HEK293T (cell line): Measurements from ENCODE around the gene MDFI.

Source experiments
- CTCF ChIA-PET: fragments of 350-600 bp; formaldehyde crosslinking; extraction: SDS; loops from one replicate; lab custom pipeline; 2021; ENCODE audit warnings: antibody characterized with exemption, inconsistent platforms; lab: Yijun Ruan, JAX
- POLR2A ChIA-PET: fragments of 350-600 bp; formaldehyde crosslinking; extraction: SDS; loops from one replicate; lab custom pipeline; 2020; ENCODE audit warnings: antibody characterized with exemption, inconsistent platforms; lab: Yijun Ruan, JAX
- DNase-seq: peaks from one replicate; pipeline ENCODE4 v3.0.0; 2012; ENCODE audit warnings: mixed read lengths; ENCODE audit errors: extremely low spot score
- ARNT ChIP-seq: fragments of 450-650 bp; IDR thresholded peaks from 2 replicates; pipeline ENCODE4 v1.6.1; 2017; ENCODE audit warnings: mild to moderate bottlenecking
- BHLHE40 ChIP-seq: fragments of 450-650 bp; IDR thresholded peaks from 2 replicates; pipeline ENCODE4 v1.6.1; 2016; ENCODE audit warnings: mild to moderate bottlenecking, moderate library complexity, borderline replicate concordance
- CTBP1 ChIP-seq: fragments of 450-650 bp; IDR thresholded peaks from 2 replicates; pipeline ENCODE4 v1.6.1; 2016; ENCODE audit warnings: borderline replicate concordance
- ELF4 ChIP-seq: fragments of 450-650 bp; IDR thresholded peaks from 2 replicates; pipeline ENCODE4 v1.6.1; 2017; ENCODE audit warnings: antibody characterized with exemption
- FOXA1 ChIP-seq: fragments of 450-650 bp; IDR thresholded peaks from 2 replicates; pipeline ENCODE4 v1.6.1; 2016; ENCODE audit warnings: mild to moderate bottlenecking
- FOXK2 ChIP-seq: fragments of 450-650 bp; IDR thresholded peaks from 2 replicates; pipeline ENCODE4 v1.6.1; 2016; ENCODE audit warnings: mild to moderate bottlenecking
- FOXM1 ChIP-seq: fragments of 450-650 bp; IDR thresholded peaks from 2 replicates; pipeline ENCODE4 v1.6.1; 2017; ENCODE audit warnings: mild to moderate bottlenecking, borderline replicate concordance
- HDGF ChIP-seq: fragments of 450-650 bp; IDR thresholded peaks from 2 replicates; pipeline ENCODE4 v1.6.1; 2017; ENCODE audit warnings: antibody characterized with exemption, borderline replicate concordance
- L3MBTL2 ChIP-seq: fragments of 450-650 bp; conservative IDR thresholded peaks from 2 replicates; pipeline ENCODE4 v1.6.1; 2016; ENCODE audit warnings: mild to moderate bottlenecking
- LEF1 ChIP-seq: fragments of 450-650 bp; IDR thresholded peaks from 2 replicates; pipeline ENCODE4 v1.6.1; 2017; ENCODE audit warnings: mild to moderate bottlenecking, borderline replicate concordance
- NFRKB ChIP-seq: fragments of 450-650 bp; IDR thresholded peaks from 2 replicates; pipeline ENCODE4 v1.6.1; 2016; ENCODE audit warnings: mild to moderate bottlenecking, moderate library complexity
- SP1 ChIP-seq: fragments of 450-650 bp; IDR thresholded peaks from 2 replicates; pipeline ENCODE4 v1.6.1; 2017
- SUZ12 ChIP-seq: fragments of 450-650 bp; IDR thresholded peaks from 2 replicates; pipeline ENCODE4 v1.6.1; 2016; ENCODE audit warnings: mild to moderate bottlenecking
- TARDBP ChIP-seq: fragments of 450-650 bp; IDR thresholded peaks from 2 replicates; pipeline ENCODE4 v1.6.1; 2016
- ZNF384 ChIP-seq: fragments of 450-650 bp; IDR thresholded peaks from 2 replicates; pipeline ENCODE4 v1.6.1; 2016
- TF ChIP-seq, protein P1 (sequence below): fragments of 450-650 bp; IDR thresholded peaks from 2 replicates; pipeline ENCODE4 v1.6.1; 2016

MDFI gene

DNA sequence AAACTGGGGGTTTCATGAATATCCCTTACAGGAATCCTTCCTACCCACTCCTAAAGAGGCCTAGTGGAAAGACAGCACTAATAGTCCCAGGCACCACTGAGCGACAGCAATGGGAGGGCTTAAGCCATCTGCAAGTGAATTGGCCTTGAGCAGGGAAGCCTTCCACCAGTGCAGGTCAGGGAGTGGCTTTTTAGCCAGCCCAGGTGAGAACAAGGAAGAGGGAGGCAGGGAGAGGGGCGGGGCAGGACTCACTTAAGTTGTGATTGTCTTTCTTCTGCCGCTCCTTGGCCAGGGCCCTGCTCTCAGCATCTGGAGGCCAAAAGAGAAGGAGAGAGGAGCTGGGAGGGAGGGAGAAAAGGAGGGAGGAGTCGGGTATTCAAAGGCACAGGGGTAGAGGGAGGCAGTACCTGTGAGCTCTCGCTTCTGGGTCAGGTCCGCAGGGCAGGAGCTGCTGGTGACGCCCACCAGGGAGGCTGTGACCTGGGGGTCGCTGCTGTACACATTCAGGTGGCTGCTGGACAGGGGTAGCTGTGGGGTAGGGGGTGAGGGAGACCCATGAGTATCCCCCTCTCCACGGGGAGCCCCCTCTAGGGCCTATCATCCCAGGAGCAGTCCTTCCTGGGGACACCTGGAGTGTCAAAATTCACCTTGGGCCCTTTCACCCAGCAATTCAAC, 49.4 kb downstream of the MDFI start:
- DNase-seq: no peak
- CTCF ChIA-PET: interaction anchor here (4.0 to 5.1 kb wide), 2 partner anchors 85 to 320 kb away, joined by 20 to 49 read pairs; no protein-coding TSS in a partner anchor
- TF ChIP-seq HDGF: no peak
- TF ChIP-seq FOXM1: no peak
- TF ChIP-seq CTBP1: no peak
- no peak for TF ChIP-seq ARNT
- TF ChIP-seq L3MBTL2: no peak
- TF ChIP-seq ZNF384: no peak
- TF ChIP-seq, protein P1, sequence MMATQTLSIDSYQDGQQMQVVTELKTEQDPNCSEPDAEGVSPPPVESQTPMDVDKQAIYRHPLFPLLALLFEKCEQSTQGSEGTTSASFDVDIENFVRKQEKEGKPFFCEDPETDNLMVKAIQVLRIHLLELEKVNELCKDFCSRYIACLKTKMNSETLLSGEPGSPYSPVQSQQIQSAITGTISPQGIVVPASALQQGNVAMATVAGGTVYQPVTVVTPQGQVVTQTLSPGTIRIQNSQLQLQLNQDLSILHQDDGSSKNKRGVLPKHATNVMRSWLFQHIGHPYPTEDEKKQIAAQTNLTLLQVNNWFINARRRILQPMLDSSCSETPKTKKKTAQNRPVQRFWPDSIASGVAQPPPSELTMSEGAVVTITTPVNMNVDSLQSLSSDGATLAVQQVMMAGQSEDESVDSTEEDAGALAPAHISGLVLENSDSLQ: no peak
- TF ChIP-seq SP1: no peak
- no peak for TF ChIP-seq FOXA1
- TF ChIP-seq ELF4: no peak
- no peak for TF ChIP-seq FOXK2
- TF ChIP-seq TARDBP: no peak
- no peak for TF ChIP-seq BHLHE40
- POLR2A ChIA-PET: no interaction called here

DNA sequence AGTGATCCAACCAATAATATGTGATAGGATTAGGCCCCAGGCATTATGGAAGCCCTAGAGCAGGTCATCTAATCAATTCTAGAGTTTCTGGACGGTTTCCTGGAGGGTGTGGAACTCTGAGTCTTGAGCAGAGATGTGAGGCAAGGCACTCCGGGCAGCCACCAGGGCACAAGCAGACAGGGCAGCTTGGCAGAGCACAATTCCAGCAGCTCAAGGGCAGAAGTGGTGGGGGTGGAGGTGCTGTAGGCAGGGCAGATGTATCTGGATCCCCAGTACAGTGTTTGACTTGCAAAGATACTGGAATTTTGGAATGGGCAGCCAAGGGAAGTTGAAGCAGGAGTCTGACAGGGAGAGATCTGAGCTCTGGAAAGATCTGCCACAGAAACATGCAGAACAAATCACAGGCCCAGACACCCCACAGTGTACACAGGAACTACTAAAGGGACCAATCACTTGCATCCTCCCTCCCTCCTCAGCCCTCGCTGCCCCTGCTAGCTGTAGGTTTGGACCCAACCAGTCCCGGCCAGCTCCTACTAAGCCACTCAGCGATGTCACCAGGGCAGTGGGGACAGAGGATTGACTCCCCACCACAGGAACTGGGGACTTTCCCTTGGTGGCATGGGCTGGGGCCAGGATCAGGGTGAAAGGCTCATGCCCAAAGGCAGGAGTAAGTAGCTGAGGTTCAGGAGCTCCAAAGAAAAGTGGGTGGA, 50.1 kb downstream of the MDFI start:
- TF ChIP-seq CTBP1 (no peak), TARDBP (no peak), FOXA1 (no peak), ARNT (no peak), L3MBTL2 (no peak), NFRKB (no peak), FOXK2 (no peak), SP1 (no peak), BHLHE40 (no peak), HDGF (no peak), FOXM1 (no peak)
- TF ChIP-seq, protein P1: no peak
- CTCF ChIA-PET: interaction anchor here (1.0 to 4.0 kb wide), 2 partner anchors 17 to 320 kb away, joined by 8 to 20 read pairs; no protein-coding TSS in a partner anchor
- POLR2A ChIA-PET: no interaction called here
- no peak for DNase-seq

- TF ChIP-seq TARDBP (no peak), ELF4 (no peak), ZNF384 (no peak), FOXM1 (no peak), SUZ12 (no peak), CTBP1 (no peak), NFRKB (no peak), BHLHE40 (no peak), L3MBTL2 (no peak), ARNT (no peak), SP1 (no peak), FOXK2 (no peak), HDGF (no peak)
- DNase-seq: no peak
- CTCF ChIA-PET: interaction anchor here (0.7 to 4.0 kb wide), 4 partner anchors 9 to 321 kb away, joined by 3 to 20 read pairs (median 6); no protein-coding TSS in a partner anchor
Measured at GRCh38 chr6:41689171-41690008, 51.1 kb downstream of the MDFI start.

DNA sequence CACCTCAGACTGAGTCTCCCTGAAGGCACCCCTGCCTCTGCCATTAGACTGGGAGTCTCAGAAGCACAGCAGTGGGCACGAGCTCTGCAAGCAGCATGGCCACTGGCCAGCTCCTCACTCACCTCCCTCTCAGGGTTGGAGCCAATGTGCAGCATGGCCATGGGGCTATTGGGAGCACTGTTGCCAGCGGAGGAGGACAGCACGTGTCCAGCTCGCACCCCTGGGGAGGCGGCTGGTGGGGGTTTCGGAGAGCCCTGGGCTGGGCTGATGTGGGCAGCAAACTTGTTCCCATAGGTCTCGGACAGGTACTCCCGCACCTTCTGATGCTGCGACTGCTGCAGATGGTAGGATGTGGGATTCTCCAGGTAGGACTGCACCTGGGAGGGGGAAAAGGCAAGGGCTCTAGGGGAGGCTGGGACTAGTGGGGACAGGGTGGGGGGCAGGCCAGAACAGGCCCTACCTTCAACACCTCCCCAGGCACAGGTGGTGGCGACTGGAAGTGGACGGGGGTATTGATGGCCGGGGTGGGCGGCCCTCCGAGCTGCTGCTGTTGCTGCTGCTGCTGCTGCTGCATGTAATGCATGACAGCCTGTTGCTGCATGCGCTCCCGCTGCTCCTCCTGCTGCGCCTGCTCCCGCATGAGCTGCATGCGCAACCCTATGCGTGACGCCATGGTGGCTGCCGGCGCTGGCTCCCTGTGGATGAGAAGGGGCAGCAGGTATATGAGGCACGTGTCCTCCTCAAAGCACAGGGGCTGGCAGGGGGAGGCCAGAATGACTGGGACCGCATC, 52.5 kb downstream of the MDFI start:
- TF ChIP-seq FOXA1 (no peak), SUZ12 (no peak), FOXK2 (no peak), LEF1 (no peak), ELF4 (no peak), NFRKB (no peak), L3MBTL2 (no peak), HDGF (no peak), ZNF384 (no peak), CTBP1 (no peak), FOXM1 (no peak)
- TF ChIP-seq, protein P1: no peak
- no peak for DNase-seq
- CTCF ChIA-PET: interaction anchor here (0.9 to 4.0 kb wide), 3 partner anchors 10 to 323 kb away, joined by 3 to 20 read pairs (median 3); no protein-coding TSS in a partner anchor
- POLR2A ChIA-PET: no interaction called here

More at GRCh38 chr6:41689171-41690008, 51.1 kb downstream of the MDFI start:
- POLR2A ChIA-PET: no interaction called here
